ENCODE results near the gene SS18L1.

Gene SS18L1

GRCh38 chr20:62215020-62215990, 71.7 kb downstream of the SS18L1 start:
- peak in 1 of 2 experiments; percentile 55 for DNase-seq

- no peak for DNase-seq
Observed at GRCh38 chr20:62215991-62216635, 72.5 kb downstream of the SS18L1 start.

- no peak for DNase-seq
Observed at GRCh38 chr20:62216636-62217566, 73.3 kb downstream of the SS18L1 start.

- DNase-seq = no peak
Observed at GRCh38 chr20:62217913-62218773, 74.6 kb downstream of the SS18L1 start.

GRCh38 chr20:62219101-62219991, 75.8 kb downstream of the SS18L1 start:
- DNase-seq = peak; percentile 63 to 64

- DNase-seq = peak; percentile 33 to 68
Observed at GRCh38 chr20:62219992-62220665, 76.6 kb downstream of the SS18L1 start, which contains the start of gene HRH3. TSS of gene HRH3 (minus strand) at chr20:62220278. CDS start at chr20:62219970, 308 bp downstream.

GRCh38 chr20:62220666-62221568, 77.3 kb downstream of the SS18L1 start:
- DNase-seq = peak in 1 of 2 experiments; percentile 13

- DNase-seq = no peak
Observed at GRCh38 chr20:62222266-62222850, 78.8 kb downstream of the SS18L1 start.

- DNase-seq = no peak
Observed at GRCh38 chr20:62222972-62223371, 79.4 kb downstream of the SS18L1 start.

GRCh38 chr20:62223571-62223970, 80.0 kb downstream of the SS18L1 start:
- no peak for DNase-seq

- no peak for DNase-seq
Observed at GRCh38 chr20:62224113-62224855, 80.7 kb downstream of the SS18L1 start.

- no peak for DNase-seq
Observed at GRCh38 chr20:62225026-62225425, 81.5 kb downstream of the SS18L1 start.

- DNase-seq = no peak
Observed at GRCh38 chr20:62225820-62226635, 82.5 kb downstream of the SS18L1 start.

GRCh38 chr20:62226707-62227590, 83.4 kb downstream of the SS18L1 start:
- DNase-seq = no peak

GRCh38 chr20:62227591-62227976, 84.0 kb downstream of the SS18L1 start:
- DNase-seq = no peak

Data from NCI-H2081 (cell line).